Measurements from ENCODE around the gene CORO7. TPM values are rescaled to one million over a fixed set of nuclear protein-coding genes. Genes with fewer than 3 reads are reported as not detected.
"Not testable (repeated sequence)": the region's sequence is repeated elsewhere in the genome, so short reads cannot be mapped to it uniquely, and the experiment has no call there.

The CORO7 gene
- total and polyA plus RNA-seq, 7 experiments from 2014 or later, result 29.6 to 572 (median 141) TPM

GRCh38 chr16:4338712-4339299 is 77.6 kb downstream of the CORO7 start:
- H3K4me1 Mint-ChIP-seq, result peaks cover 0 to 6% (median 2%) of the 10 kb centered on the region in 7 donors
- Histone ChIP-seq H3K9me3 (ENCODE audit: control insufficient read depth in 2 of 3, low read length in 3 of 3) (no peaks in the 10 kb centered on the region), H3K36me3 (ENCODE audit: control insufficient read depth in 2 of 3, insufficient read depth in 3 of 3, low read length in 3 of 3) (peaks cover 0 to 32% (median 0%) of the 10 kb centered on the region in 3 experiments), H3K27me3 (ENCODE audit: control insufficient read depth in 2 of 2, insufficient read depth in 2 of 2, low read length in 2 of 2) (no peaks in the 10 kb centered on the region), H3K4me1 (ENCODE audit: control insufficient read depth in 2 of 2, insufficient read depth in 2 of 2, low read length in 2 of 2) (no peaks in the 10 kb centered on the region), H3K4me3 (ENCODE audit: low read length) (no peak overlapping the region), H3K27ac (ENCODE audit: low read depth, low read length) (no peak overlapping the region)
- peaks cover 0 to 3% (median 0%) of the 10 kb centered on the region in 5 donors for H3K36me3 Mint-ChIP-seq
- ChIA-PET CTCF (no interaction called here), POLR2A (interaction anchor here (0.9 kb wide), 1 partner anchor 12 kb away, joined by 5 read pairs; no protein-coding TSS in a partner anchor)
- no peaks in the 10 kb centered on the region for H3K9me3 Mint-ChIP-seq
- DNase-seq (no peak), ATAC-seq (no peak)
- no peak overlapping the region for H3K27ac Mint-ChIP-seq
- H3K4me3 Mint-ChIP-seq, result no peak overlapping the region
- intact Hi-C loops (cut with micrococcal nuclease), result no loop called here
- no peaks in the 10 kb centered on the region for H3K27me3 Mint-ChIP-seq

DNA sequence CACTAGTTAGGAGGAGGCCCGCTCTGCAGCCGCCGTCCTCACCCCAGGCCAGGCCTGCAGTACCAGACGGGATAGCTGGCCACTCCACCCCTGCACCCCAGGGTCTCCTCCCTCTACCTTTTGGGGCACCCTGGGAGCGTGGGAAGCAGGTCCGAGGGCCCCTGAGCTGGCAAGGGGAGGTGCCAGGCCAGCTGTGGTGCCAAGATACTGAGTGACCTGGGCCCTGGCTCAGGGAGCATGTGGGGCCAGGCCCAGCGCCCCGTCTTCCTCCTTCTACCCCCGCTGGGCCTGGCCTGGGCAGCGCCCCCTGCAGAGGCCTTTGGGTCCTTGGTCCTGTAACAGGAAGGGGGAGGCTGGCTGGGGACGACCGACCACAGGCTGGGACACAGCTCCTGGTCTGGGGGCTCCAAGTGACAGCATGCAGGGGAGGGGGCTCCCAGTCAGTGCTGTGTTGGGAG is 78.2 kb downstream of the CORO7 start:
- H3K36me3 Mint-ChIP-seq, result peaks cover 0 to 3% (median 0%) of the 10 kb centered on the region in 5 donors
- Histone ChIP-seq H3K36me3 (ENCODE audit: control insufficient read depth in 2 of 3, insufficient read depth in 3 of 3, low read length in 3 of 3) (peaks cover 0 to 32% (median 0%) of the 10 kb centered on the region in 3 experiments), H3K9me3 (ENCODE audit: control insufficient read depth in 2 of 3, low read length in 3 of 3) (no peaks in the 10 kb centered on the region), H3K27me3 (ENCODE audit: control insufficient read depth in 2 of 2, insufficient read depth in 2 of 2, low read length in 2 of 2) (no peaks in the 10 kb centered on the region), H3K4me1 (ENCODE audit: control insufficient read depth in 2 of 2, insufficient read depth in 2 of 2, low read length in 2 of 2) (no peaks in the 10 kb centered on the region), H3K27ac (ENCODE audit: low read depth, low read length) (no peak overlapping the region), H3K4me3 (ENCODE audit: low read length) (no peak overlapping the region)
- no peak for ATAC-seq
- no peak overlapping the region for H3K4me3 Mint-ChIP-seq
- H3K27me3 Mint-ChIP-seq, result peaks cover 0 to 2% (median 0%) of the 10 kb centered on the region in 5 donors
- no peak overlapping the region for H3K27ac Mint-ChIP-seq
- H3K9me3 Mint-ChIP-seq, result no peaks in the 10 kb centered on the region
- ChIA-PET CTCF (no interaction called here), POLR2A (interaction anchor here (0.5 to 0.9 kb wide), 2 partner anchors 12 to 1535 kb away, joined by 3 to 5 read pairs; no protein-coding TSS in a partner anchor)
- intact Hi-C loops (cut with micrococcal nuclease), result no loop called here
- H3K4me1 Mint-ChIP-seq, result peaks cover 0 to 2% (median 0%) of the 10 kb centered on the region in 7 donors
- no peak for DNase-seq

DNA sequence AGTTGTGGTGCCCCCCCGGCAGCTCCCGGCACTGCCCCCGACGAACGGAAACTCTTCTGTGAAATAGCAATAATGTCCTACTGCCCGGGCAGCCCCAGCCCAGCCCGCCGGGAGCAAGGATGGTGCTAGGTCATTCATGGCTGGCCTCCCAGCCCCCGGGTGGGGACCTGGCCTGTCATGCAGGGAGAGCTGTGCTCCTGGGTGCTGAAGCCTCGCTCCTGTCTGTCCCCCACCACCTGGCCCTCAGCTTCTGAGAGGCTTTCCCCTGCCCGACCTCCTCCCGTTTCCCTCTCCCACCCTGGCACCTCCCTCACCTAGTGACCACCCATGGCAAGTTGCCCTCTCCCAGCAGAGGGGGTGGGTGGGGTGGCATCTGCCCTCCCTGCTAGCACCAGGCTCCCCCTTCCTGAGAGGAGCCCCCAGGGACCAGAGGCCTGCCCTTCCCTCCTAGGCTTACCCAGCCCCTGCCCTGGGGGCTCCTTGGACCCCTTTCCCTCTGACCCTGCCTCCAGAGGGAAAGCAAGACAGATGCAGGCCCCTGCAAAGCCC is 78.8 kb downstream of the CORO7 start:
- Mint-ChIP-seq H3K4me1 (peaks cover 0 to 2% (median 0%) of the 10 kb centered on the region in 7 donors), H3K27ac (no peak overlapping the region), H3K9me3 (no peaks in the 10 kb centered on the region), H3K36me3 (peaks cover 0 to 3% (median 0%) of the 10 kb centered on the region in 5 donors), H3K4me3 (no peak overlapping the region), H3K27me3 (peaks cover 0 to 2% (median 0%) of the 10 kb centered on the region in 5 donors)
- Histone ChIP-seq H3K4me1 (ENCODE audit: control insufficient read depth in 2 of 2, insufficient read depth in 2 of 2, low read length in 2 of 2) (no peaks in the 10 kb centered on the region), H3K27ac (ENCODE audit: low read depth, low read length) (no peak overlapping the region), H3K27me3 (ENCODE audit: control insufficient read depth in 2 of 2, insufficient read depth in 2 of 2, low read length in 2 of 2) (no peaks in the 10 kb centered on the region), H3K9me3 (ENCODE audit: control insufficient read depth in 2 of 3, low read length in 3 of 3) (no peaks in the 10 kb centered on the region), H3K4me3 (ENCODE audit: low read length) (no peak overlapping the region), H3K36me3 (ENCODE audit: control insufficient read depth in 2 of 3, insufficient read depth in 3 of 3, low read length in 3 of 3) (peaks cover 0 to 32% (median 0%) of the 10 kb centered on the region in 3 experiments)
- ATAC-seq, result no peak
- DNase-seq, result no peak
- CTCF ChIA-PET, result interaction anchor here (1.0 kb wide), 1 partner anchor 49 kb away, joined by 3 read pairs; no protein-coding TSS in a partner anchor
- intact Hi-C loops (cut with micrococcal nuclease), result no loop called here
- POLR2A ChIA-PET, result interaction anchor here (0.5 to 0.9 kb wide), 3 partner anchors 13 to 1534 kb away, joined by 3 to 5 read pairs (median 3); no protein-coding TSS in a partner anchor

- intact Hi-C loops (cut with micrococcal nuclease), result no loop called here
- H3K4me3 ChIP-seq (ENCODE audit: low read length), result no peak overlapping the region
- no peak overlapping the region for H3K4me3 Mint-ChIP-seq
- peaks cover 0 to 3% (median 0%) of the 10 kb centered on the region in 5 donors for H3K36me3 Mint-ChIP-seq
- peaks cover 0 to 2% (median 0%) of the 10 kb centered on the region in 5 donors for H3K27me3 Mint-ChIP-seq
- H3K9me3 Mint-ChIP-seq, result no peaks in the 10 kb centered on the region
- H3K27ac ChIP-seq (ENCODE audit: low read depth, low read length), result no peak overlapping the region
- no peak for DNase-seq
- H3K36me3 ChIP-seq (ENCODE audit: control insufficient read depth in 2 of 3, insufficient read depth in 3 of 3, low read length in 3 of 3), result peaks cover 0 to 32% (median 0%) of the 10 kb centered on the region in 3 experiments
- CTCF ChIA-PET, result interaction anchor here (1.0 kb wide), 1 partner anchor 48 kb away, joined by 3 read pairs; no protein-coding TSS in a partner anchor
- H3K4me1 Mint-ChIP-seq, result peaks cover 0 to 2% (median 0%) of the 10 kb centered on the region in 7 donors
- H3K27me3 ChIP-seq (ENCODE audit: control insufficient read depth in 2 of 2, insufficient read depth in 2 of 2, low read length in 2 of 2), result no peaks in the 10 kb centered on the region
- ATAC-seq, result no peak
- H3K27ac Mint-ChIP-seq, result no peak overlapping the region
- POLR2A ChIA-PET, result interaction anchor here (0.6 kb wide), 1 partner anchor 25 kb away, joined by 3 read pairs; no protein-coding TSS in a partner anchor
- H3K4me1 ChIP-seq (ENCODE audit: control insufficient read depth in 2 of 2, insufficient read depth in 2 of 2, low read length in 2 of 2), result no peaks in the 10 kb centered on the region
- no peaks in the 10 kb centered on the region for H3K9me3 ChIP-seq (ENCODE audit: control insufficient read depth in 2 of 3, low read length in 3 of 3)
Measured at GRCh38 chr16:4336701-4337539, 79.5 kb downstream of the CORO7 start.

DNA sequence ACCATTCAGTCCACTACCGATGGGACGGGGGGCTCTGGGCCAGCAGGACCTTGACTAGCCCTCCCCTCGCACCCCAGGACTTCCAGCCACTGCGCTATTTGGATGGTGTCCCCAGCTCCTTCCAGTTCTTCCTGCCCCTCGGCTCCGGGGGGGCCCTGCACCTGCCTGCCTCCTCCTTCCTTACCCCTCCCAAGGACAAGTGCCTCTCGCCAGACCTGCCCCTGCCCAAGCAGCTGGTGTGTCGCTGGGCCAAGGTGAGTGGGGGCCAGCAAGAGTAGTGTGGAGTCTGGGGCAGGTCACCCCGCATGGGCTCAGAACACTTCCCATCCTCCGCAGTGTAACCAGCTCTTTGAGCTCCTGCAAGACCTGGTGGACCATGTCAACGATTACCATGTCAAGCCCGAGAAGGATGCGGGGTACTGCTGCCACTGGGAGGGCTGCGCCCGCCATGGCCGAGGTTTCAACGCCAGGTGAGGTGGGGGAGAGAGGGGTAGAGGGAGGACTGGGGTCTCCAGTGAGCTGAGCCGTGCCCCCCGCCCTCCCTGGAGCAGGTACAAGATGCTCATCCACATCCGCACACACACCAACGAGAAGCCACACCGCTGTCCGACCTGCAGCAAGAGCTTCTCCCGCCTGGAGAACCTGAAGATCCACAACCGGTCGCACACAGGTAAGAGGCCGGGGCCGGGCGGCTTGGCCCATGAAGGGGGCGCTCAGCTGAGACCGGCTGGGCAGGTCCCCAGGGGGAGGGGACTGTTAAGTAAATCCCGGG is 81.5 kb downstream of the CORO7 start:
- Mint-ChIP-seq H3K9me3 (no peaks in the 10 kb centered on the region), H3K27me3 (peaks cover 0 to 4% (median 0%) of the 10 kb centered on the region in 5 donors), H3K4me3 (no peak overlapping the region), H3K36me3 (peaks cover 0 to 3% (median 0%) of the 10 kb centered on the region in 5 donors), H3K27ac (no peak overlapping the region), H3K4me1 (peaks cover 0 to under 1% (median 0%) of the 10 kb centered on the region in 7 donors)
- intact Hi-C loops (cut with micrococcal nuclease), result no loop called here
- H3K36me3 ChIP-seq (ENCODE audit: control insufficient read depth in 2 of 3, insufficient read depth in 3 of 3, low read length in 3 of 3), result peaks cover 0 to 17% (median 0%) of the 10 kb centered on the region in 3 experiments
- H3K4me3 ChIP-seq (ENCODE audit: low read length), result no peak overlapping the region
- H3K27ac ChIP-seq (ENCODE audit: low read depth, low read length), result no peak overlapping the region
- ATAC-seq, result no peak
- H3K4me1 ChIP-seq (ENCODE audit: control insufficient read depth in 2 of 2, insufficient read depth in 2 of 2, low read length in 2 of 2), result no peaks in the 10 kb centered on the region
- no peaks in the 10 kb centered on the region for H3K27me3 ChIP-seq (ENCODE audit: control insufficient read depth in 2 of 2, insufficient read depth in 2 of 2, low read length in 2 of 2)
- POLR2A ChIA-PET, result no interaction called here
- no peak for DNase-seq
- H3K9me3 ChIP-seq (ENCODE audit: control insufficient read depth in 2 of 3, low read length in 3 of 3), result no peaks in the 10 kb centered on the region
- CTCF ChIA-PET, result no interaction called here

DNA sequence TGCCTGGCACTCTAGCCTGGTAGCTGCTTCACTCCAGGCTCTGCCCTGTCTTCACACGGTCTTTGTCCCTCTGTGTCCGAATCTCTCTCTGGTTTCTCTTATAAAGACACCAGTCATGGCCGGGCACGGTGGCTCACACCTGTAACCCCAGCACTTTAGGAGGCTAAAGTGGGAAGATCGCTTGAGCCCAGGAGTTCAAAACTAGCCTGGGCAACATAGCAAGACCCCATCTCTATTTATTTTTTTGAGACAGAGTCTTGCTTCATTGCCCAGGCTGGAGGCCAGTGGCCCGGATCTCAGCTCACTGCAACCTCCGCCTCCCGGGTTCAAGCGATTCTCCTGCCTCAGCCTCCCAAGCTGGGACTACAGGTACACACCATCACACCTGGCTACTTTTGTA is 82.7 kb downstream of the CORO7 start:
- H3K4me1 Mint-ChIP-seq; DNase-seq; H3K27me3 Mint-ChIP-seq; H3K4me1 ChIP-seq (ENCODE audit: control insufficient read depth in 2 of 2, insufficient read depth in 2 of 2, low read length in 2 of 2); H3K27me3 ChIP-seq (ENCODE audit: control insufficient read depth in 2 of 2, insufficient read depth in 2 of 2, low read length in 2 of 2); H3K36me3 Mint-ChIP-seq; POLR2A ChIA-PET; H3K36me3 ChIP-seq (ENCODE audit: control insufficient read depth in 2 of 3, insufficient read depth in 3 of 3, low read length in 3 of 3); H3K9me3 Mint-ChIP-seq; H3K4me3 Mint-ChIP-seq; H3K9me3 ChIP-seq (ENCODE audit: control insufficient read depth in 2 of 3, low read length in 3 of 3); H3K27ac ChIP-seq (ENCODE audit: low read depth, low read length); H3K4me3 ChIP-seq (ENCODE audit: low read length); intact Hi-C loops (cut with micrococcal nuclease); ATAC-seq; H3K27ac Mint-ChIP-seq: not testable (repeated sequence)
- CTCF ChIA-PET, result interaction anchor here (0.6 to 0.7 kb wide), 2 partner anchors 40 to 172 kb away, joined by 4 to 5 read pairs; no protein-coding TSS in a partner anchor

Data from naive thymus-derived CD4-positive, alpha-beta T cell (primary cell).